ENCODE results near the gene IFNA1. TPM values are rescaled to one million over a fixed set of nuclear protein-coding genes. Genes with fewer than 3 reads are reported as not detected.
"Not testable (repeated sequence)": the region's sequence is repeated elsewhere in the genome, so short reads cannot be mapped to it uniquely, and the experiment has no call there.

Gene IFNA1
- total RNA-seq = not detected
- long read RNA-seq = 0 reads

DNA sequence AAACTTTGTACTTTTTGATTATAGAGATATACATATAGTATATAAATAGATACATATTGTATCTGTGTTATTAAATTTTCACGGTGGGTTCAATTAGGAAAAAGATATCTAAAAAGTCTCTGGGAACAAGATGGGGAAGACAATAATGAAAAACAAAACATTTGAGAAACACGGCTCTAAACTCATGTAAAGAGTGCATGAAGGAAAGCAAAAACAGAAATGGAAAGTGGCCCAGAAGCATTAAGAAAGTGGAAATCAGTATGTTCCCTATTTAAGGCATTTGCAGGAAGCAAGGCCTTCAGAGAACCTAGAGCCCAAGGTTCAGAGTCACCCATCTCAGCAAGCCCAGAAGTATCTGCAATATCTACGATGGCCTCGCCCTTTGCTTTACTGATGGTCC lies at the start of gene IFNA1:
TSS of gene IFNA1 (plus strand) at position 301 of the 400 bp plus-strand sequence. CDS start at position 370, 69 bp downstream.
- DNase-seq (ENCODE audit: low spot score) = no peak

- DNase-seq (ENCODE audit: low spot score) = no peak
Measured at GRCh38 chr9:21392270-21392669, 48.0 kb upstream of the IFNA1 start.

DNA sequence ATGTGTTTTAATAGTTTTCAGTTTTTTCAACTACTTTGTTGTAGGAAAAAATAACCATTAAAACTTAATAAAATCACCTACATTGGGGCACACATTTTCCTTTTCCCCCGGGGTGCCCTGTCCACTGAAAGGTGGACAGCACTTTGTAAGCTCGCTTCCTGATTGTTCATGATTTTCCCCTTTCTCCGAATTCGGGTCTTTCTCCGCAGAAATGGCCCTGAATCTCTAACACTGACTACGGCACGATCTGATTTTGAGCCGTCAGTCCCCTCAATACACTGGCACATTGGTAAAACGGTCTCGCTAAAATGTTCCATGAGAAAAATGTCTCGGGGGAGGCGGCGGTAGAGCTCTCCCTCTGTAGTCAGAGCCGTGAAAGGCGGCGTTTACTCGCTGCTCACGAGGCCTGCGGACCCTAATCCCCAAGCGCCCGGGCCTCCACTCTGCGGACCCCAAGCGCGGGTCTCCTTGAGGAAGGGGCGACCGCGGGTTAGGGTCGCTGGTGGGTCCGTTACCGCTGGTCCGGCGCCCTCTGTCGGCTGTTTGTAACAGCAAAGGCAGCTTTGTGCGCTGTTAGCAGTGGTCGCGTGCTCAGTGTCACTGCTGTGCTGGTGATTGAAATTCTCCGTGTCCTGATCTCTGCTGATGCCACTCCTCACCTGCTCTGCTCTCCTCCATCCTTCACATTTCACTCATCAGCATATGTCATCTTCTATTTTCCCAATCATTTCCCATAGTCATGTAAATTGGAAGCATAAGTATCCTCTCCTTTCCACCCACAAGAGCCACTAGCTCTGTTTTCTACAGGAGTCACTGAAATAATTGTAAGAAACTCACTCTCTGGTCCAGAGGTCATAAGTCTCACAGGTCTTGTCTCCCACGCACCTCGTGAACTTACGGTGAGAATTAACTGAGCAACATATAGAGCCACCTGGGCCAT lies 44.2 kb upstream of the IFNA1 start:
- DNase-seq (ENCODE audit: low spot score) = no peak

DNA sequence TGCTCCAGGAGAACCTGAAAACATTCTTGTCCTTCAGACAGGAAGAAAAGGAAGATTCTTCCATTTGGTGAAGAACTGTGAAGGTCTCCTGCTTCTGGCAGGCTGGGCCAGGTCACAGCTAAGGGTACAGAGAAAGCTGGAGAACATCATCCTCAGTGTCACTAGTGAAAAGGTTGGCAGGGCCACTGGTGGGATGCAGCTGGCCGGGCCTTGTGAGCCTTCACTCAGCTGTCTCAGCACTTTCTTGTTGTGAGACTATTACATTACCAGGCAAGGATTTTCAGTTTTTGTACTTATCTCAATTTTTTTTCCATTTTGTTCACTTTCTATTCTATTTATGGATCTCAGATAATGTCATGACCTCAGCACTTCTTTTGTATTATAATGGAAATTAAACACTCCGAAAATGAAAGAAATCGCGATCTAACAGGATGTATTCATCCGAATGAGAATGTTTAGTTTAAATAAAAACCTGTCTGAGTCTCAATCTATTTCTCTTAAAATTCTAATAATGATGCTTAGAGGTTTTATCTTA lies 41.2 kb upstream of the IFNA1 start:
- no peak for DNase-seq (ENCODE audit: low spot score)

DNA sequence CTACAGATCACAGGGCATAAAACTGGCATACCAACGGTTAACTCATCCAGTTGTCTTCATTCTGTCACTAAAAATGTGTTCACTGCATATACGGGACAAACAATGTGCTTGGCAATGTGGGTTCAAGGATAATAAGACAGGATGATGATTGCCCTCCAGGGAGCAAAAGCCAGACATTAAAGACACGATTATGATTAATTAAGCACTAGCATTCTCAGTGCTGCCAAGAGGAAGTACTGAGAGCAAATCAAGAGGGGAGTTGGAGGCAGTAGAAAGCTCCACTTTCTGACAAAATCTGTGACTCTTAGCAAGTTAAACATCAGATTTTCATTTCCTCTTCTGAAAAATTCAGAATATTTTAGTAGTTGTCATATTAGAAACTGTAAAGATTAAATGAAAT lies 40.3 kb upstream of the IFNA1 start:
- no peak for DNase-seq (ENCODE audit: low spot score)

DNA sequence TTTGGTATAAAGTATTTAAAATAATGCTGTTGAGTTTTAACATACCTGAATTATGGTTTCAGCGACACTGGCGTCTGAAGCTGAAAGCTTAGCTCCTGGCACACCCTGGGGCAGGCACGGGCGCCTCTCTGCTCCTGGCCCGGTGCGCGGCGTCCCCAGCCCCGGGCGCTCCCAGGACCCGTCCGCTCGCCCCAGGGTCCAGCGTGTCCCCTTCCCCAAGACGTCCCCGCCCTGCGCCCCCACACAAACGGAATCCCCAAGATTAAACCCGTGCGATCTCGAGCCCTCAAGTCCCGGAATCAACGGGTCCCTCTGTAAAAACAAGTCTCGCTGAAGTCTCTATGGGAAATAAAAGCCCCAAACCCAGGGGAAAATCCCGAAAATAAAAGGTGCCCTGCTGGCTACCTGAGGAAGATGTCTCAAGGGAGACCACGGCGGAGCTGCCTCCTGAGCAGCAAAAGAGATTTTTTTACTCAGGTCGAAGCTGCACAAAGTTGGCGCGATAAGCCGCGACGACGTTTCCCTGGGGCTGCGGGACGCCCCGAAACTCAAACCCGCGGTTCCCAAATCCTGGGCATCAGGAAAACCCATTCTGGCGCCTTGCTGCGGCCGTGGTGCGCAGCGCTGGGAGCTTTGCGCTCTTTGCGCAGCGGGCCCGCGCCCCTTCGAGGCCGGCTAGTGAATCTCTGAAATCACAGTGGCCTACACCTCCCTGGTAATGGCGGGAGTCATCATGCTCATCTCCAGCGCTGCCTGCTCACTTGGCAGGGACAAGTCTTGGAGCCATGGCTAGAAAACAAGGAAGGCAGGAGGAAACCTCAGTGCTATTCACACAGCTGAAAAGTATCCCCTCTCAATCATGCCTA lies 37.6 kb upstream of the IFNA1 start:
- DNase-seq (ENCODE audit: low spot score) = no peak

DNA sequence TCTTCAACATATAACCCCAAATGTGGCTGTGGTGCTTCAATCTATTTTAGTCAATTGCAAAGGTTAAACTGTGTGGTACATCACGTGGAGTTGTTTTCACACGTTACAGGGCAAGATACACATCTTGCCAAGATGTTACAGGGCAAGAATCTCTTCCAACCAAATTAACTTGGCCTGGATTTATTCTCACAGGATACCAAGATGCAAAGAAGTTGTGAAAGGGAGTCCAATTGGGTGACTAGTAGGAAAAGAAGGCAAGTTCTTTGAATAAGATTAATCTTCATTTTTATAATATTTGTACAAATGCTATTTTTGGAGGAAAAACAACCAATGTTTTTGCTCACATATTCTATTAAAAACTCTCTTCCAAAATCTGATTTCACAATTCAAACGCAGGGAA lies 36.1 kb upstream of the IFNA1 start:
- no peak for DNase-seq (ENCODE audit: low spot score)

- no peak for DNase-seq (ENCODE audit: low spot score)
Measured at GRCh38 chr9:21408817-21409216, 31.4 kb upstream of the IFNA1 start, which contains the start of gene IFNA8. TSS of gene IFNA8 (plus strand) at chr9:21409117. CDS start at chr9:21409177, 60 bp downstream.

- DNase-seq (ENCODE audit: low spot score) = no peak
Measured at GRCh38 chr9:21412107-21412506, 28.1 kb upstream of the IFNA1 start.

GRCh38 chr9:21413151-21413550 lies 27.1 kb upstream of the IFNA1 start:
- no peak for DNase-seq (ENCODE audit: low spot score)

DNA sequence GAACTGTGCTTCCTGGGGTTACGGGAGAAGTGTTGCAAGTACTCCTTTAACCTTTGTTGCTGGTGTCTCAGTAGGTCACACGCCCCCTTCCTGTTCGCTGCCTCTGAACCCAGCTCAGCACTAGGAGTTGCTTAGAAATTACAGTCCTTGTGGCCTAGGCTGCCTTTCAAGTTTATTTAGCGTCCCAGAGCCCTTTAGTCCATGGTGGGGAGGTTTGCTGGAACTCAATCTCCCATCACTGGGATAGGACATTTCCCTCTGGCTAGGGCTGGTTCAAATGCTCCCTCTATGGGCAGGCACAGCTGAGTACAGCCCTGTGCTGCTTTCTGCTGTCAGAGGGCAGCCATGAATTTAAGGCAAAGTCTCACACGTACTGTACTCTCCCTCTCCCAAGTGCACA lies 26.6 kb upstream of the IFNA1 start:
- no peak for DNase-seq (ENCODE audit: low spot score)

- no peak for DNase-seq (ENCODE audit: low spot score)
Measured at GRCh38 chr9:21414220-21414940, 25.9 kb upstream of the IFNA1 start.

- no peak for DNase-seq (ENCODE audit: low spot score)
Measured at GRCh38 chr9:21415493-21416267, 24.6 kb upstream of the IFNA1 start.

DNA sequence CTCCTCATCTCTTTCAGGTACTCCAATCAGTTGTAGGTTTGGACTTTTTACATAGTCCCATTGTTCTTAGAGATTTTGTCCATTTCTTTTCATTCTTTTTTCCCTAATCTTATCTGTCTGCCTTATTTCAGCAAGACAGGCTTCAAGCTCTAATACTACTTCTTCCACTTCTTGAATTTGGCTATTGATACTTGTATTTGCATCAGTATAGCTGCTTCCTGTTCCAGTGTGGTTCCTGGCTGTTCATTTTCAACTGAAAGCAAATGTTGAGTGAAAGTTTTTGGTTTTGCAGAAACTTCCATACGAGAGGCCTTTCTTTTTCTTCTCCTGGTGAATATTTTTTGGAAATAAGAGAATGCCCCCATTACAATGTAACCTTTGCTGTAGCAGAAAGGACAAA lies 12.0 kb upstream of the IFNA1 start:
- no peak for DNase-seq (ENCODE audit: low spot score)

DNA sequence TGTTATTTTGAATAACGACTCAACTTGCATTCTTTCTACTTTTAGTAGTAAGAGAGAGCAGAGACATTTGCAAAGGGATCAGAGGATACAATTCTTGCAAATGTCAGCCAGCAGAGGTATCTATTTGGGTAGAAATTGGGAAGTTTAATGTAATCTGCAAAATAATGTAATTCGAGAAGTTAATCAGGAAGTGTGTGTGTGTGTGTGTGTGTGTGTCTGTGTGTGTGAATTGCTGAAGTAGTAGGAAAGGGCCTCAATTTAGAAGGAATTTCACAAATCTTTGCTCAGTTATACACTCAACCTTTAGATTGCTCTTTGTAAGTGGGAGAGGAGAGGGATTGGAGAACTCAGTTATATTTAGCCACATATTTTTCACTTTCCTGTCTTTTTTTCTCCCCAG lies 11.0 kb upstream of the IFNA1 start:
- no peak for DNase-seq (ENCODE audit: low spot score)

GRCh38 chr9:21432672-21433425 lies 7.4 kb upstream of the IFNA1 start:
- no peak for DNase-seq (ENCODE audit: low spot score)

DNA sequence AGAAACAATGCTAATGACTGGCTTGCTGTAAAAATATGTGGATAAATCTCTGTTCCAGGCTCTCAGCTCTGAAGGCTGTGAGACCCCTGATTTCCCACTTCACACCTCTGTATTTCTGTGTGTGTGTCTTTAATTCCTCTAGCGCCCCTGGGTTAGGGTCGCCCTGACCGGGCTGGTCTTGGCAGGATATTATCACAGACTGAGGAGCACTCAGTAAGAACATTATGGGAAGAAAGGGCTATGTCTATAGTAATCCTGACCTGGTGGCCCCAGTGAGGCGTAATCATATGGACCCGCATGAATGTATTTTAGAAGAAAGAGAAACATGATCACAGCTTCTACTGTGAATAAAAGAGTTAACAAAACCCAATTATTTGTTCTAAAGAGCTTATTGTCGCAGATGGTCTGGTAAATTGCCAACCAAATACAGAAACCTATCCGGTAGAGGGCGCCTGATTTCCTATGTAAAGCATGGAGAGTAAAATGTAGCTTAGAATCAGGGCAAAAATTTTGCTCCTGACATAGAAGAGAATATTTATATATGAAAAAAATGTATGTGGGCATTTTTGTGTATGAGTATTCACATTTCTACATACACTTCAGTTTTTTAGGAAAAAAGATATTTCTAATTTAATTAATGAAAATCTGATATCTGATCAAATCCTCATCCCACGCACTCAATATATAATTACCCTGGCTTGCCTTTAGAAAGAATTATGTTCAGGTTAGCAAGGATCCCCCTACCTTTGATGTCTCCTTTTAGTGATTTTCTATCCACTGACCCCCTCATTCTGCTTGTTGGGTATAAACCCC lies 5.8 kb upstream of the IFNA1 start:
- DNase-seq (ENCODE audit: low spot score) = no peak

DNA sequence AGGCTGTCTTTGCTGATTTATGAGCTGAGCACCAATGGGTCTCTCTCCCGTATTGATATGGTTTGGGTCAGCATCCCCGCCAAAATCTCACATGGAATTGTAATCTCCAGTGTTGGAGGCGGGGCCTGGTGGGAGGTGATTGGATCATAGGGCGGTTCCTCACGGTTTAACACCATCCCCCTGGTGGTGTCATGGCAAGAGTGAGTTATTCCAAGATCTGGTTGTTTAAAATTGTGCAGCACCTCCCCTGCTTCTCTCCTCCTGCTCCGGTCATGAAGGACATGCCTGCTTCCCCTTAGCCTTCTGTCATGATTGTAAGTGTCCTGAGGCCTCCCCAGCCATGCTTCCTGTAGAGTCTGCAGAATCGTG lies 5.2 kb upstream of the IFNA1 start:
- not testable (repeated sequence) for DNase-seq (ENCODE audit: low spot score)

Data from mesenteric fat pad (tissue), 1 donor.